CD4-positive, alpha-beta T cell treated with Interleukin-6 at 100 ng/mL for 8 hours (primary cell): ENCODE data around the gene HSF2BP.
"Not testable (repeated sequence)": the region's sequence is repeated elsewhere in the genome, so short reads cannot be mapped to it uniquely, and the experiment has no call there.

ENCODE experiments used
- DNase-seq: peaks from one replicate; pipeline ENCODE4 v3.0.0-alpha.2; 2020; ENCODE audit warnings: mixed read lengths, low spot score

HSF2BP gene

GRCh38 chr21:43516860-43517627 lies 142.2 kb downstream of the HSF2BP start:
- DNase-seq = not testable (repeated sequence)

- DNase-seq = not testable (repeated sequence)
These were observed 142.9 kb downstream of the HSF2BP start for GRCh38 chr21:43516295-43516847.

GRCh38 chr21:43514834-43515233 lies 144.5 kb downstream of the HSF2BP start:
- not testable (repeated sequence) for DNase-seq

- DNase-seq = not testable (repeated sequence)
These were observed 146.3 kb downstream of the HSF2BP start for GRCh38 chr21:43513023-43513422.

- not testable (repeated sequence) for DNase-seq
These were observed 148.1 kb downstream of the HSF2BP start for GRCh38 chr21:43511209-43511608.

GRCh38 chr21:43510669-43511068 lies 148.6 kb downstream of the HSF2BP start:
- not testable (repeated sequence) for DNase-seq

- not testable (repeated sequence) for DNase-seq
These were observed 155.4 kb downstream of the HSF2BP start for GRCh38 chr21:43503892-43504291.

- DNase-seq = not testable (repeated sequence)
These were observed 156.1 kb downstream of the HSF2BP start for GRCh38 chr21:43503075-43503750.

GRCh38 chr21:43502407-43503071 lies 156.7 kb downstream of the HSF2BP start:
- DNase-seq = not testable (repeated sequence)

- not testable (repeated sequence) for DNase-seq
These were observed 160.4 kb downstream of the HSF2BP start for GRCh38 chr21:43498924-43499323.

GRCh38 chr21:43498065-43498464 lies 161.2 kb downstream of the HSF2BP start:
- DNase-seq = not testable (repeated sequence)

GRCh38 chr21:43494279-43495012 lies 164.8 kb downstream of the HSF2BP start:
- DNase-seq = not testable (repeated sequence)

- not testable (repeated sequence) for DNase-seq
These were observed 165.8 kb downstream of the HSF2BP start for GRCh38 chr21:43493471-43493870.

- not testable (repeated sequence) for DNase-seq
These were observed 171.1 kb downstream of the HSF2BP start for GRCh38 chr21:43488235-43488634.

GRCh38 chr21:43486051-43486450 lies 173.2 kb downstream of the HSF2BP start:
- not testable (repeated sequence) for DNase-seq

- DNase-seq = not testable (repeated sequence)
These were observed 174.3 kb downstream of the HSF2BP start for GRCh38 chr21:43485016-43485415.

- DNase-seq = not testable (repeated sequence)
These were observed 180.1 kb downstream of the HSF2BP start for GRCh38 chr21:43479197-43479596.
